Caco-2 (cell line): ENCODE measurements around the gene PPP1R9A. TPM values are rescaled to one million over a fixed set of nuclear protein-coding genes. Genes with fewer than 3 reads are reported as not detected.

Experiments
- BruUV-seq: library from RNA; stranded (reverse); fragments of 400-500 nt; replicated peaks from 2 replicates; lab custom pipeline; 2021; lab: Mats Ljungman, UMichigan
- CTCF ChIA-PET: fragments of 300-600 bp; sonication (Branson Sonifier 250); formaldehyde crosslinking; loops from one replicate; lab custom pipeline; 2022; ENCODE audit warnings: antibody characterized with exemption; lab: Charles Lee
- POLR2A ChIA-PET: fragments of 300-600 bp; sonication (Branson Sonifier 250); formaldehyde crosslinking; loops from one replicate; lab custom pipeline; 2022; ENCODE audit warnings: antibody characterized with exemption; lab: Charles Lee
- DNase-seq, 2 experiments: peaks; one replicate each; pipeline versions ENCODE4 v3.0.0 to v3.0.0-alpha.2; 2020 to 2022
- H3K27me3 ChIP-seq: replicated peaks from 2 replicates; pipeline ENCODE4 v1.6.0; 2011; ENCODE audit warnings: low read length; ENCODE audit not compliant: control insufficient read depth, insufficient read depth
- H3K36me3 ChIP-seq: 2 replicates; pipeline ENCODE4 v1.5.1; 2011; ENCODE audit warnings: low read length; ENCODE audit not compliant: control insufficient read depth, insufficient read depth
- H3K4me1 ChIP-seq: fragments of 250-450 bp; sonication (Bioruptor Pico); 2 replicates; pipeline ENCODE4 v1.5.1; 2020; ENCODE audit warnings: mild to moderate bottlenecking
- H3K4me3 ChIP-seq: 2 replicates; pipeline ENCODE4 v1.5.1; 2011; ENCODE audit warnings: low read depth, mild to moderate bottlenecking, control low read depth, low read length
- H3K9me3 ChIP-seq: fragments of 250-450 bp; sonication (Bioruptor Pico); 2 replicates; pipeline ENCODE4 v1.5.1; 2020; ENCODE audit warnings: mild to moderate bottlenecking, moderate library complexity
- H3K27ac Mint-ChIP-seq: one replicate; pipeline ENCODE4 v1.8.0; 2022; ENCODE audit warnings: mixed read lengths; ENCODE audit not compliant: unreplicated experiment
- H3K27me3 Mint-ChIP-seq: one replicate; pipeline ENCODE4 v1.8.0; 2022; ENCODE audit warnings: mixed read lengths; ENCODE audit not compliant: insufficient read depth, unreplicated experiment
- H3K36me3 Mint-ChIP-seq: one replicate; pipeline ENCODE4 v1.8.0; 2022; ENCODE audit warnings: mild to moderate bottlenecking, mixed read lengths; ENCODE audit not compliant: insufficient read depth, unreplicated experiment
- H3K4me1 Mint-ChIP-seq: one replicate; pipeline ENCODE4 v1.8.0; 2022; ENCODE audit warnings: low read depth, mixed read lengths; ENCODE audit not compliant: unreplicated experiment
- H3K4me3 Mint-ChIP-seq: one replicate; pipeline ENCODE4 v1.8.0; 2022; ENCODE audit warnings: mild to moderate bottlenecking, moderate library complexity, mixed read lengths; ENCODE audit not compliant: unreplicated experiment
- H3K9me3 Mint-ChIP-seq: one replicate; pipeline ENCODE4 v1.8.0; 2022; ENCODE audit warnings: mixed read lengths; ENCODE audit not compliant: unreplicated experiment
- intact Hi-C: fragments of 100-400 bp; cut with micrococcal nuclease; formaldehyde crosslinking; loops from one replicate; pipeline ENCODE4 v1.10.0; 2022; ENCODE audit not compliant: unreplicated experiment
- total RNA-seq: library from RNA; stranded (reverse); gene quantifications from 2 replicates; pipeline ENCODE4 v1.2.3, GENCODE V29; 2022
- TF ChIP-seq, protein P1 (sequence below), 2 experiments: fragments of 200-600 bp in 1 of 2; IDR thresholded peaks; 1 replicate in 1 of 2; 2 replicates in 1 of 2; pipeline versions ENCODE4 v1.5.1 to v1.8.0; 2011 to 2022; ENCODE audit warnings: antibody characterized with exemption in 1 of 2, control low read depth in 1 of 2, inconsistent platforms in 1 of 2, low read depth in 1 of 2, low read length in 1 of 2, mild to moderate bottlenecking in 1 of 2, moderate library complexity in 1 of 2; ENCODE audit not compliant: insufficient read depth in 1 of 2, severe bottlenecking in 1 of 2, unreplicated experiment in 1 of 2

The PPP1R9A gene
- total RNA-seq, 1 experiment from 2014 or later: 37.4 TPM

- H3K4me1 ChIP-seq: no peaks in the 10 kb centered on the region
- Mint-ChIP-seq H3K27ac (no peak overlapping the region), H3K4me3 (no peak overlapping the region), H3K9me3 (no peaks in the 10 kb centered on the region), H3K27me3 (no peaks in the 10 kb centered on the region), H3K4me1 (peaks cover 11% of the 10 kb centered on the region), H3K36me3 (no peaks in the 10 kb centered on the region)
- H3K9me3 ChIP-seq: no peaks in the 10 kb centered on the region
- TF ChIP-seq, protein P1, sequence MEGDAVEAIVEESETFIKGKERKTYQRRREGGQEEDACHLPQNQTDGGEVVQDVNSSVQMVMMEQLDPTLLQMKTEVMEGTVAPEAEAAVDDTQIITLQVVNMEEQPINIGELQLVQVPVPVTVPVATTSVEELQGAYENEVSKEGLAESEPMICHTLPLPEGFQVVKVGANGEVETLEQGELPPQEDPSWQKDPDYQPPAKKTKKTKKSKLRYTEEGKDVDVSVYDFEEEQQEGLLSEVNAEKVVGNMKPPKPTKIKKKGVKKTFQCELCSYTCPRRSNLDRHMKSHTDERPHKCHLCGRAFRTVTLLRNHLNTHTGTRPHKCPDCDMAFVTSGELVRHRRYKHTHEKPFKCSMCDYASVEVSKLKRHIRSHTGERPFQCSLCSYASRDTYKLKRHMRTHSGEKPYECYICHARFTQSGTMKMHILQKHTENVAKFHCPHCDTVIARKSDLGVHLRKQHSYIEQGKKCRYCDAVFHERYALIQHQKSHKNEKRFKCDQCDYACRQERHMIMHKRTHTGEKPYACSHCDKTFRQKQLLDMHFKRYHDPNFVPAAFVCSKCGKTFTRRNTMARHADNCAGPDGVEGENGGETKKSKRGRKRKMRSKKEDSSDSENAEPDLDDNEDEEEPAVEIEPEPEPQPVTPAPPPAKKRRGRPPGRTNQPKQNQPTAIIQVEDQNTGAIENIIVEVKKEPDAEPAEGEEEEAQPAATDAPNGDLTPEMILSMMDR (IDR thresholded peaks at IDR 0.05; ENCODE audit: insufficient read depth in 1 of 2, low read depth in 1 of 2, low read length in 1 of 2, severe bottlenecking in 1 of 2, unreplicated experiment in 1 of 2): no peak
- ChIA-PET POLR2A (no interaction called here), CTCF (interaction anchor here (0.5 kb wide), 1 partner anchor 16 kb away, joined by 3 read pairs; no protein-coding TSS in a partner anchor)
- no peak for DNase-seq
- H3K27me3 ChIP-seq: no peaks in the 10 kb centered on the region
- no TSS peak for BruUV-seq
- no peak overlapping the region for H3K4me3 ChIP-seq
- intact Hi-C loops: no loop called here
- no peaks in the 10 kb centered on the region for H3K36me3 ChIP-seq
Observed at GRCh38 chr7:95155965-95156364, 248.6 kb downstream of the PPP1R9A start.

GRCh38 chr7:95157381-95157780 is 250.0 kb downstream of the PPP1R9A start:
- Mint-ChIP-seq H3K27me3 (no peaks in the 10 kb centered on the region), H3K4me3 (no peak overlapping the region), H3K36me3 (no peaks in the 10 kb centered on the region), H3K27ac (no peak overlapping the region), H3K4me1 (peaks cover 3% of the 10 kb centered on the region), H3K9me3 (no peaks in the 10 kb centered on the region)
- ChIA-PET POLR2A (no interaction called here), CTCF (no interaction called here)
- intact Hi-C loops: no loop called here
- Histone ChIP-seq H3K36me3 (no peaks in the 10 kb centered on the region), H3K9me3 (no peaks in the 10 kb centered on the region), H3K4me3 (no peak overlapping the region), H3K27me3 (no peaks in the 10 kb centered on the region), H3K4me1 (no peaks in the 10 kb centered on the region)
- TF ChIP-seq, protein P1 (IDR thresholded peaks at IDR 0.05; ENCODE audit: insufficient read depth in 1 of 2, low read depth in 1 of 2, low read length in 1 of 2, severe bottlenecking in 1 of 2, unreplicated experiment in 1 of 2): no peak
- DNase-seq: no peak
- no TSS peak for BruUV-seq

DNA sequence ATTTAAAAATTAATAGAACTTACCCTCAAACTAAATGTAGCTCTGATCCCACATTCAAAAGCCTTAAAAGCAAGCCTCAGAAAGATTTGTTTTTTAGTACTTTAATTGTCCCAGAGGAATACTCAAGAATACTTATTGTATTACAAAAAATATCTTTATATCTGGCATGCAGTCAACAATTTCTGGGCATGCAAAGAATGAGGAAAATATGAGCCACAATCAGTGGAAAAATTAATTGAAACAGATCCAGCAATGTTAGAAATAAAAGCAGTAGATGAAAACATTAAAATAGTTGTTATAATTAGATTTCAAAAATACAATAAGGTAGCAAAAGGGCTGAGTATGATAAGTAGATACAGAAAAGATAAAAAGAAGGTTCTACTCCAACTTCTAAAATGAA is 262.3 kb downstream of the PPP1R9A start:
- DNase-seq: no peak
- no TSS peak for BruUV-seq
- Mint-ChIP-seq H3K4me3 (no peak overlapping the region), H3K36me3 (peaks cover 8% of the 10 kb centered on the region), H3K4me1 (no peaks in the 10 kb centered on the region), H3K27me3 (no peaks in the 10 kb centered on the region), H3K27ac (no peak overlapping the region), H3K9me3 (no peaks in the 10 kb centered on the region)
- Histone ChIP-seq H3K9me3 (no peaks in the 10 kb centered on the region), H3K4me1 (no peaks in the 10 kb centered on the region), H3K27me3 (no peaks in the 10 kb centered on the region), H3K4me3 (no peak overlapping the region), H3K36me3 (no peaks in the 10 kb centered on the region)
- CTCF ChIA-PET: no interaction called here
- intact Hi-C loops: no loop called here
- TF ChIP-seq, protein P1 (IDR thresholded peaks at IDR 0.05; ENCODE audit: insufficient read depth in 1 of 2, low read depth in 1 of 2, low read length in 1 of 2, severe bottlenecking in 1 of 2, unreplicated experiment in 1 of 2): no peak
- POLR2A ChIA-PET: no interaction called here
